GM23248 (cell line): ENCODE measurements around the gene XAF1. TPM values are rescaled to one million over a fixed set of nuclear protein-coding genes. Genes with fewer than 3 reads are reported as not detected.

ENCODE experiments used
- DNase-seq: peaks from one replicate; pipeline ENCODE4 v3.0.0-alpha.2; 2015
- H2AFZ ChIP-seq: fragments of 200-600 bp; sonication (generic); 2 replicates; pipeline ENCODE4 v1.6.1; 2016; ENCODE audit warnings: antibody characterized with exemption
- H3F3A ChIP-seq: fragments of 200-600 bp; sonication (generic); 2 replicates; pipeline ENCODE4 v1.6.1; 2016; ENCODE audit warnings: mild to moderate bottlenecking, antibody characterized with exemption, mixed run types; ENCODE audit not compliant: insufficient read depth
- H3K27ac ChIP-seq: fragments of 200-600 bp; sonication (generic); 2 replicates; pipeline ENCODE4 v1.5.1; 2016; ENCODE audit warnings: mild to moderate bottlenecking
- H3K27me3 ChIP-seq: fragments of 200-600 bp; sonication (generic); replicated peaks from 2 replicates; pipeline ENCODE4 v1.6.1; 2016; ENCODE audit warnings: mild to moderate bottlenecking; ENCODE audit not compliant: insufficient read depth
- H3K36me3 ChIP-seq: fragments of 200-600 bp; sonication (generic); 2 replicates; pipeline ENCODE4 v1.6.1; 2016; ENCODE audit warnings: low read depth, mild to moderate bottlenecking
- H3K4me1 ChIP-seq: fragments of 200-600 bp; sonication (generic); 2 replicates; pipeline ENCODE4 v1.6.1; 2016; ENCODE audit warnings: mild to moderate bottlenecking; ENCODE audit not compliant: insufficient read depth
- H3K4me2 ChIP-seq: fragments of 200-600 bp; sonication (generic); one replicate; pipeline ENCODE4 v1.6.1; 2016; ENCODE audit warnings: mild to moderate bottlenecking; ENCODE audit not compliant: unreplicated experiment
- H3K4me3 ChIP-seq: fragments of 200-600 bp; sonication (generic); 2 replicates; pipeline ENCODE4 v1.5.1; 2016; ENCODE audit warnings: mild to moderate bottlenecking
- H3K79me2 ChIP-seq: fragments of 200-600 bp; sonication (generic); 2 replicates; pipeline ENCODE4 v1.6.1; 2016; ENCODE audit warnings: mild to moderate bottlenecking; ENCODE audit not compliant: insufficient read depth
- H3K9ac ChIP-seq: fragments of 200-600 bp; sonication (generic); 2 replicates; pipeline ENCODE4 v1.6.1; 2016; ENCODE audit warnings: mild to moderate bottlenecking
- H3K9me2 ChIP-seq: fragments of 200-600 bp; sonication (generic); 2 replicates; pipeline ENCODE4 v1.6.1; 2016; ENCODE audit warnings: mixed run types, mild to moderate bottlenecking, moderate library complexity; ENCODE audit not compliant: insufficient read depth
- H3K9me3 ChIP-seq: fragments of 200-600 bp; sonication (generic); one replicate; pipeline ENCODE4 v1.6.1; 2017; ENCODE audit warnings: low read depth
- H4K20me1 ChIP-seq: fragments of 200-600 bp; sonication (generic); 2 replicates; pipeline ENCODE4 v1.6.0; 2016; ENCODE audit not compliant: insufficient read depth
- EZH2 ChIP-seq: fragments of 200-600 bp; sonication (generic); IDR thresholded peaks from 2 replicates; pipeline ENCODE4 v1.6.1; 2018; ENCODE audit warnings: antibody characterized with exemption, mild to moderate bottlenecking; ENCODE audit not compliant: insufficient read depth, poor library complexity, severe bottlenecking
- EZH2phosphoT487 ChIP-seq: fragments of 200-600 bp; sonication (generic); IDR thresholded peaks from 2 replicates; pipeline ENCODE4 v1.6.1; 2018; ENCODE audit warnings: antibody characterized with exemption, moderate library complexity, mild to moderate bottlenecking, low read depth; ENCODE audit not compliant: insufficient read depth
- WGBS, 2 experiments: methylation state at CpG; one replicate each; pipeline ENCODE4 v1.1.6; 2015 to 2017; ENCODE audit warnings: low lambda C conversion rate in 2 of 2, low coverage in 1 of 2; ENCODE audit errors: missing lambda C conversion rate in 2 of 2; 5-methylcytosine and 5-hydroxymethylcytosine counted together
- in situ Hi-C: fragments of 300-500 bp; cut with MboI; formaldehyde crosslinking; loops from 2 replicates; pipeline ENCODE4 v1.15.0; 2020
- polyA plus RNA-seq: library from polyadenylated mRNA; unstranded; fragments of >200 nt; fragmentation: Nextera tagmentation; extraction: Ambion mirVana; gene quantifications from 2 replicates; pipeline ENCODE4 v1.2.1, GENCODE V29; 2016
- total RNA-seq: library from RNA; depleted of rRNA; stranded (reverse); fragments of >200 nt; shearing (Covaris generic); gene quantifications from 2 replicates; pipeline ENCODE4 v1.2.3, GENCODE V29; 2014

Gene XAF1
- total and polyA plus RNA-seq, 2 experiments from 2014 or later, result 21.5 to 22.0 TPM

DNA sequence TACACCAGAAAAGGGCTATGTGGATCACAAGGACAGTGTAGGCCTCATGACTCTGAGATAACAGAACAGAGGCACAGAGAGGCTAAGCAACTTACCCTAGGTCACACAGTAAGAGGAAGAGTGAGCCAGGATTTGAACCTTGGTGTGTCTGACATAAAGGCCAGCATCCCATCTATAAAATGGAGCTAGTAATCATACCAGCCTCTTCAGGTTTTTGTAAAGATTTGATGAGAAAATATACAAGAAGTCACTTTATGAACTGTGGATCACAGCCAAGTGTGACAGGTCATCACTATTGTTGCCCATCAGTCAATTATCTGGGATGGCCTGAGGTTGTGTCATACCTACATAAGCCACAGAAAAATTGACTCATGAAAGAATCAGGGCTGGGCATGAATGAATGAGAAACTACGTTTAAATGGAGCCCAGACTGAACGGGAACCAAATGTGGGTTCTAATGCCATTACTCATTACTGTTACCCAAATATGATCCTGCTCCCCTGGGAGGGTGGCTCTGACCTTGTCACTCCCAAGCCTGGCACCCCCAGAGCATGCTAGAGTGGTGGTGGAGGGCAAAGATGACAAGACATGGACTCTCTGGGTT, 41.1 kb downstream of the XAF1 start:
- Histone ChIP-seq H3F3A (peaks cover 20% of the 10 kb centered on the region), H3K4me1 (peaks cover 17% of the 10 kb centered on the region), H3K9ac (no peak overlapping the region), H3K79me2 (no peaks in the 10 kb centered on the region), H4K20me1 (no peaks in the 10 kb centered on the region), H2AFZ (no peak overlapping the region), H3K27ac (no peak overlapping the region), H3K9me2 (no peaks in the 10 kb centered on the region), H3K36me3 (no peaks in the 10 kb centered on the region), H3K27me3 (no peaks in the 10 kb centered on the region; the same call in 1 of the 2 replicates), H3K9me3 (no peaks in the 10 kb centered on the region), H3K4me3 (no peak overlapping the region), H3K4me2 (no peak overlapping the region)
- in situ Hi-C loops, result no loop called here
- peak; percentile 88 for DNase-seq
- WGBS, 2 experiments, result 2 to 7% methylated on average over 2 of the region's 2 CpGs
- no peak for TF ChIP-seq EZH2
- no peak for TF ChIP-seq EZH2phosphoT487

DNA sequence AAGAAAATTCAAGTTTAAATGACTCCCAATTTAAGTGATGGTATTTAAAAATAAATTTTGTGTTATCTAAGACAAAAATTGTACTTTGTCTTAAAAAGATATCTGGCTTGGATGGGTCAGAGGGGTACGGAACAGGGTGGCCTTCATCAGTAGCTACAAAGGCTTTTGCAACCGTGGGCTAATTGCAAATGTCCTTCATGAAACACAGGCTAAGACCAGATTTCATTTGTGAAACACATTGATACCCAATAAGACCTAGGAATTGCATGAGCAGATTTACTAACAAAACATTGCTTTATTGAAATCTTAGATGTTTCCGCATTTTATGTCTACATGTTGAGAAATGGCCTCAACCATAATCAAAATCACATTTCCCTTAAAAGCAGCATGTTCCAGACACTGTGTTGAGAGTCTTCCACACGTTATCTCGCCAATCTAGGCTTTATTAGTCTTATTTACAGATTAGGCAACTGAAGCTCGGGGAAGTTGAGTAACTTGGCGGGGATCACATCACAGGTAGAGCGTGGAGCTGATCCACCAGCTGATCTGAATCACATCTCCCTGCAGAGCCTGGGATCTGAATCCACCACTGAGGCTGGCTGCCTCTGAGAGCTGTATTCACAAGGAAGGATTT, 42.0 kb downstream of the XAF1 start:
- peak; percentile 44 for DNase-seq
- no peak overlapping the region for H2AFZ ChIP-seq
- peaks cover 17% of the 10 kb centered on the region for H3K4me1 ChIP-seq
- no peaks in the 10 kb centered on the region for H4K20me1 ChIP-seq
- in situ Hi-C loops, result no loop called here
- no peaks in the 10 kb centered on the region for H3K79me2 ChIP-seq
- no peaks in the 10 kb centered on the region for H3K9me3 ChIP-seq
- H3K4me3 ChIP-seq, result no peak overlapping the region
- no peak overlapping the region for H3K9ac ChIP-seq
- no peak for TF ChIP-seq EZH2phosphoT487
- no peak for TF ChIP-seq EZH2
- H3K27me3 ChIP-seq, result no peaks in the 10 kb centered on the region; the same call in 1 of the 2 replicates
- no peak overlapping the region for H3K4me2 ChIP-seq
- peaks cover 20% of the 10 kb centered on the region for H3F3A ChIP-seq
- whole genome bisulfite sequencing, 2 experiments, result 36 to 43% methylated on average over 8 of the region's 8 CpGs
- no peak overlapping the region for H3K27ac ChIP-seq
- H3K36me3 ChIP-seq, result no peaks in the 10 kb centered on the region
- no peaks in the 10 kb centered on the region for H3K9me2 ChIP-seq

DNA sequence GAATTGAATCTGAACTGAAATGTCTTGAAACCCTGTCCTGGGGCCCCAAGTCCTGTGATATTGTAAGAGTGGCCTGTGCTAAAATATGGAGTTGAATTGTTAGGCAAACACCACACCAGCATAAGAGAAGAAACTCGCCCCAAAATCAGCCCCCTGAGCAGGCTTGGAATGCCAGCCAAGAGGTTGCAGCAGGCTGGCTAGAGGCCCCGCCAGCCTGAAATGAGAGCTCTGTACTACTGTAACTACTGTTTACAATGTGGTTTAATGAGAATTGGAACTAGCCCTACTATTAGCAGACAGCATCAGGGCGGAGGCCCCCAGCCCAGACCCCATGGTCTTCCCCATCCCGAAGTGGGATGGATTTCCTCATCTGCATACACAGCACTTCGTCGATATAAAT, 43.9 kb downstream of the XAF1 start:
- Histone ChIP-seq H3K9ac (no peak overlapping the region), H3F3A (peaks cover 20% of the 10 kb centered on the region), H3K4me1 (peaks cover 17% of the 10 kb centered on the region), H3K27ac (no peak overlapping the region), H4K20me1 (no peaks in the 10 kb centered on the region), H3K4me3 (no peak overlapping the region), H3K36me3 (no peaks in the 10 kb centered on the region), H3K9me3 (no peaks in the 10 kb centered on the region), H3K27me3 (no peaks in the 10 kb centered on the region; the same call in 1 of the 2 replicates), H2AFZ (no peak overlapping the region), H3K79me2 (no peaks in the 10 kb centered on the region), H3K9me2 (no peaks in the 10 kb centered on the region), H3K4me2 (no peak overlapping the region)
- 69 to 75% methylated on average over 6 of the region's 6 CpGs for WGBS, 2 experiments
- TF ChIP-seq EZH2 (no peak), EZH2phosphoT487 (no peak)
- in situ Hi-C loops, result no loop called here
- DNase-seq, result no peak

DNA sequence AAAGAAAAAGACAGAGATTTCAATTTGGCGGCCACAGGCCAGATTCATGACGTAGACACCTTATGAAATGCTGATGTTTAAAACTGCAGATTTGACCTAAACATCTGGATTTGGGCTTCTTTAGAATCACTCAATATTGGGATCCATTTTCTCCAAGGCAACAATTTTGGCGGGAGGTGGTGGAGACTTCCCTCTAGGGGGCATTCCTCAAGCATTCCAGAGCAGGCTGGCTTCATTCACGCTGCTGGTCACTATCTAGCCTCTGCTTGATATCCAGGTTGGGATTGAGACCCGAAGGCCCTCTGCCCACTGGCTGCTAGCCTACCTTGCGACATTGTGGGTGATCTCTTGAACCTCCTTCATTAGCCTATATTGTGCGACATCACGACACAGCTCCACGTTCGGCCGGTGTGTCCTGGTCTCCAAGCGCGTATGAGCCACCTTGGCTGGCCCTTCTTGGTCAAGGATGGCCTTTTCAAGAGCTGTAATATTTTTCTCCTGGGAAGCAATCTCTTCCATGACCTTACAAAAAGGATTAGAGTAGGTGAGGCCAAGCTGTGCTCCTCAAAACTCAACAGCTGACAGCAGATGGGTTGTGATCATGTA, 44.7 kb downstream of the XAF1 start:
- Histone ChIP-seq H3K9me3 (no peaks in the 10 kb centered on the region), H2AFZ (no peak overlapping the region), H3K36me3 (no peaks in the 10 kb centered on the region), H3K9ac (no peak overlapping the region), H3F3A (peaks cover 20% of the 10 kb centered on the region), H4K20me1 (no peaks in the 10 kb centered on the region), H3K4me2 (no peak overlapping the region), H3K4me3 (no peak overlapping the region), H3K9me2 (no peaks in the 10 kb centered on the region), H3K79me2 (no peaks in the 10 kb centered on the region), H3K27me3 (no peaks in the 10 kb centered on the region; the same call in 1 of the 2 replicates), H3K4me1 (peaks cover 17% of the 10 kb centered on the region), H3K27ac (no peak overlapping the region)
- 87 to 94% methylated on average over 13 of the region's 13 CpGs for WGBS, 2 experiments
- in situ Hi-C loops, result no loop called here
- no peak for TF ChIP-seq EZH2
- DNase-seq, result no peak
